ENCODE measurements around the gene PRIM1. TPM values are rescaled to one million over a fixed set of nuclear protein-coding genes. Genes with fewer than 3 reads are reported as not detected.
A peak's percentile ranks its signal among the peaks of the same experiment; 100 is the strongest.
"Not testable (repeated sequence)": the region's sequence is repeated elsewhere in the genome, so short reads cannot be mapped to it uniquely, and the experiment has no call there.

Gene PRIM1
- total RNA-seq, 6 experiments from 2014 or later: 1.3 to 8.5 (median 4.5) TPM

DNA sequence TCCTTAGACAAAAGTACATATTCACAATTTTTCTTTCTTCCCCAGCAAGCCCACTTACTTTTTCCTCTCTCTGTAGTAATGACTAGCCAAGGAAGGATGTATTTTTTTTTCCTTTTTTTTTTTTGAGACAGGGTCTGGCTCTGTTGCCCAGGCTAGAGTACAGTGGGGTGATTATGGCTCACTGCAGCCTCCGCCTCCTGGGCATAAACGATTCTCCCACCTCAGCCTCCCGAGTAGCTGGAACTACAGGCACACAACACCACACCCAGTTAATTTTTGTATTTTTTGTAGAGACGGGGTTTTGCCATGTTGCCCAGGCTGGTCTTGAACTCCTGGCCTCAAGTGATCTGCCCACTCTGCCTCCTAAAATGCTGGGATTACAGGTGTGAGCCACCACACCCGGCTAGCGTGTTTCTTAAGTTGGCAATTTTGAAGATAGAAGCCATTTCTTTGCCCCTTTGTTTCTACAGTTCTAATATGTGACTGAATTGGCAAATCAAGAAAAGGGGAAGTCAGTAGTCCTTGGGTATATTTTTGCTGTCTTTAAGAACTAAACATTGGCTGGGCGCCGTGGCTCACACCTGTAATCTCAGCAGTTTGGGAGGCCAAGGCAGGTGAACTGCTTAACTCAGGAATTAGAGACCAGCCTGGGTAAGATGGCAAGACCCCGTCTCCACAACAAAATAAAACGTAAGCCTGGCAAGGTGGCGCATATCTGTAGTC lies 23.8 kb downstream of the PRIM1 start:
- Histone ChIP-seq H3K36me3 (peaks cover 0 to 5% (median 0%) of the 10 kb centered on the region in 4 donors), H3K4me3 (no peak overlapping the region), H3K9me3 (no peaks in the 10 kb centered on the region), H3K4me1 (peaks cover 0 to 20% (median 7%) of the 10 kb centered on the region in 4 donors), H3K27me3 (no peaks in the 10 kb centered on the region), H3K27ac (no peak overlapping the region)
- no peak for TF ChIP-seq CTCF (IDR thresholded peaks at IDR 0.05)
- no peak for TF ChIP-seq POLR2A (IDR thresholded peaks at IDR 0.05)
- WGBS (ENCODE audit: insufficient coverage, low coverage, low lambda C conversion rate, missing lambda C conversion rate): 93% methylated on average over 8 of the region's 11 CpGs
- peak in 1 of 3 donors; percentile 17 for DNase-seq
- intact Hi-C loops (cut with DNase I): no loop called here
- ATAC-seq: no peak

- H3K36me3 ChIP-seq; H3K9me3 ChIP-seq; ATAC-seq; intact Hi-C loops (cut with DNase I); DNase-seq; H3K27me3 ChIP-seq; H3K4me3 ChIP-seq: not testable (repeated sequence)
- peak overlapping the region; percentile 92 to 94 (median 93) for H3K27ac ChIP-seq
- H3K4me1 ChIP-seq: peaks cover 0 to 41% (median 17%) of the 10 kb centered on the region in 4 donors
- 82% methylated on average over 9 of the region's 15 CpGs for WGBS (ENCODE audit: insufficient coverage, low coverage, low lambda C conversion rate, missing lambda C conversion rate)
Observed at GRCh38 chr12:56726196-56726675, 25.9 kb downstream of the PRIM1 start.

- 36% methylated on average over 7 of the region's 7 CpGs for WGBS (ENCODE audit: insufficient coverage, low coverage, low lambda C conversion rate, missing lambda C conversion rate)
- DNase-seq (no peak), ATAC-seq (no peak)
- intact Hi-C loops (cut with DNase I): no loop called here
- Histone ChIP-seq H3K27me3 (no peaks in the 10 kb centered on the region), H3K9me3 (no peaks in the 10 kb centered on the region), H3K4me1 (peaks cover 0 to 45% (median 20%) of the 10 kb centered on the region in 4 donors), H3K27ac (peak overlapping the region; percentile 92 to 94 (median 93)), H3K36me3 (peaks cover 0 to 2% (median 0%) of the 10 kb centered on the region in 4 donors), H3K4me3 (peak overlapping the region; percentile 83 to 92 (median 90))
- TF ChIP-seq POLR2A (IDR thresholded peaks at IDR 0.05): no peak
- no peak for TF ChIP-seq CTCF (IDR thresholded peaks at IDR 0.05)
Observed at GRCh38 chr12:56725723-56726102, 26.4 kb downstream of the PRIM1 start.

GRCh38 chr12:56724972-56725722 lies 27.0 kb downstream of the PRIM1 start, which contains the start of gene NACA:
NACA (minus strand) TSS chr12:56725299; CDS start chr12:56724521, 778 bp downstream.
- WGBS (ENCODE audit: insufficient coverage, low coverage, low lambda C conversion rate, missing lambda C conversion rate): under 1% methylated on average over 18 of the region's 46 CpGs
- intact Hi-C loops (cut with DNase I): no loop called here

More at GRCh38 chr12:56724972-56725722, 27.0 kb downstream of the PRIM1 start, which contains the start of gene NACA:
- Histone ChIP-seq H3K4me3 (peak within 1 kb of the TSS; percentile 83 to 92 (median 90)), H3K9me3 (no peaks in the 10 kb centered on the region), H3K36me3 (peaks cover 0 to 7% (median 2%) of the 10 kb centered on the region in 4 donors), H3K27me3 (no peaks in the 10 kb centered on the region), H3K4me1 (peaks cover 0 to 50% (median 20%) of the 10 kb centered on the region in 4 donors), H3K27ac (peak within 1 kb of the TSS; percentile 92 to 94 (median 93))
- TF ChIP-seq POLR2A (IDR thresholded peaks at IDR 0.05) (peak; percentile 96), CTCF (IDR thresholded peaks at IDR 0.05) (no peak)
- ATAC-seq (peak; percentile 94 to 98 (median 95)), DNase-seq (peak; percentile 99)

All from right lobe of liver (tissue), 6 donors.